OCI-LY7 (cell line): ENCODE measurements around the gene LRRC71. TPM values are rescaled to one million over a fixed set of nuclear protein-coding genes. Genes with fewer than 3 reads are reported as not detected.

Experiments
- BruUV-seq: library from RNA; stranded (reverse); fragments of 400-500 nt; replicated peaks from 2 replicates; lab custom pipeline; 2021; lab: Mats Ljungman, UMichigan
- CTCF ChIA-PET: fragments of 300-600 bp; sonication (Branson Sonifier 250); formaldehyde crosslinking; loops from one replicate; lab custom pipeline; 2022; ENCODE audit warnings: antibody characterized with exemption; ENCODE audit not compliant: unreplicated experiment; lab: Charles Lee
- POLR2A ChIA-PET: fragments of 300-600 bp; sonication (Branson Sonifier 250); formaldehyde crosslinking; loops from one replicate; lab custom pipeline; 2022; ENCODE audit warnings: antibody characterized with exemption; lab: Charles Lee
- DNase-seq: peaks from one replicate; pipeline ENCODE4 v3.0.0-alpha.2; 2015; ENCODE audit warnings: low spot score
- H2AFZ ChIP-seq: fragments of 200-600 bp; sonication (generic), shearing (Covaris generic); 2 replicates; pipeline ENCODE4 v1.6.1; 2014; ENCODE audit warnings: mild to moderate bottlenecking, antibody characterized with exemption, low read length, moderate library complexity
- H3K27ac ChIP-seq: fragments of 200-600 bp; sonication (generic); 2 replicates; pipeline ENCODE4 v1.5.1; 2014; ENCODE audit warnings: mixed run types, low read depth, mild to moderate bottlenecking, moderate library complexity, low read length, inconsistent platforms; ENCODE audit not compliant: poor library complexity, severe bottlenecking
- H3K36me3 ChIP-seq: fragments of 200-600 bp; sonication (generic); 2 replicates; pipeline ENCODE4 v1.6.1; 2014; ENCODE audit warnings: mild to moderate bottlenecking, antibody characterized with exemption, low read length, moderate library complexity, mixed read lengths; ENCODE audit not compliant: insufficient read depth
- H3K4me1 ChIP-seq: fragments of 200-600 bp; sonication (generic); 2 replicates; pipeline ENCODE4 v1.5.1; 2014; ENCODE audit warnings: mild to moderate bottlenecking, low read length; ENCODE audit not compliant: insufficient read depth, poor library complexity, severe bottlenecking
- H3K4me2 ChIP-seq: fragments of 200-600 bp; sonication (generic); 2 replicates; pipeline ENCODE4 v1.6.1; 2014; ENCODE audit warnings: mild to moderate bottlenecking, low read length
- H3K4me3 ChIP-seq: fragments of 200-600 bp; sonication (generic); 2 replicates; pipeline ENCODE4 v1.5.1; 2014; ENCODE audit warnings: mild to moderate bottlenecking, low read depth, low read length; ENCODE audit not compliant: poor library complexity, severe bottlenecking
- H3K79me2 ChIP-seq: fragments of 200-600 bp; sonication (generic); 2 replicates; pipeline ENCODE4 v1.6.1; 2016; ENCODE audit warnings: low read depth, mild to moderate bottlenecking, low read length, moderate library complexity, mixed read lengths; ENCODE audit not compliant: insufficient read depth
- H3K9me2 ChIP-seq: fragments of 200-600 bp; sonication (generic); 2 replicates; pipeline ENCODE4 v1.6.1; 2016; ENCODE audit warnings: mild to moderate bottlenecking, low read length, mixed read lengths; ENCODE audit not compliant: insufficient read depth
- H3K9me3 ChIP-seq: fragments of 200-600 bp; sonication (generic); 2 replicates; pipeline ENCODE4 v1.6.1; 2014; ENCODE audit warnings: mild to moderate bottlenecking, mixed run types, low read length, mixed read lengths
- H4K20me1 ChIP-seq: fragments of 200-600 bp; sonication (generic); 2 replicates; pipeline ENCODE4 v1.6.1; 2014; ENCODE audit warnings: mild to moderate bottlenecking, antibody characterized with exemption, low read length, moderate library complexity, mixed read lengths; ENCODE audit not compliant: insufficient read depth
- CTCF ChIP-seq: fragments of 200-600 bp; sonication (generic); conservative IDR thresholded peaks from 2 replicates; pipeline ENCODE4 v1.5.1; 2014; ENCODE audit warnings: mild to moderate bottlenecking, antibody characterized with exemption, low read length, moderate library complexity, mixed read lengths
- EZH2phosphoT487 ChIP-seq: fragments of 200-600 bp; sonication (generic); IDR thresholded peaks from 2 replicates; pipeline ENCODE4 v1.6.1; 2018; ENCODE audit warnings: low read depth, borderline replicate concordance, mild to moderate bottlenecking, mixed run types, antibody characterized with exemption, low read length, moderate library complexity, mixed read lengths
- intact Hi-C: fragments of 100-400 bp; cut with micrococcal nuclease; formaldehyde crosslinking; loops from one replicate; pipeline ENCODE4 v1.10.0; 2022; ENCODE audit not compliant: unreplicated experiment
- total RNA-seq, 2 experiments: library from RNA; depleted of rRNA in 1 of 2; stranded (reverse); fragments of >200 nt in 1 of 2; shearing (Covaris generic) in 1 of 2; gene quantifications; 2 replicates each; pipeline ENCODE4 v1.2.3, GENCODE V29; 2014 to 2022

The LRRC71 gene
- total RNA-seq, 2 experiments from 2014 or later, result not detected

GRCh38 chr1:156958247-156958714, 37.8 kb downstream of the LRRC71 start:
- TF ChIP-seq CTCF (no peak), EZH2phosphoT487 (no peak)
- CTCF ChIA-PET, result no interaction called here
- no peak overlapping the region for H2AFZ ChIP-seq
- POLR2A ChIA-PET, result no interaction called here
- H3K27ac ChIP-seq, result no peak overlapping the region
- no peaks in the 10 kb centered on the region for H3K36me3 ChIP-seq
- H3K9me2 ChIP-seq, result no peaks in the 10 kb centered on the region
- no peak overlapping the region for H3K4me3 ChIP-seq
- no peaks in the 10 kb centered on the region for H4K20me1 ChIP-seq
- BruUV-seq, result no TSS peak
- intact Hi-C loops, result no loop called here
- DNase-seq, result no peak
- H3K4me2 ChIP-seq, result no peak overlapping the region
- peaks cover 4% of the 10 kb centered on the region for H3K4me1 ChIP-seq
- no peaks in the 10 kb centered on the region for H3K9me3 ChIP-seq
- H3K79me2 ChIP-seq, result no peaks in the 10 kb centered on the region

- POLR2A ChIA-PET, result interaction anchor here (1.1 kb wide), 1 partner anchor 50 kb away, joined by 3 read pairs; no protein-coding TSS in a partner anchor
- TF ChIP-seq EZH2phosphoT487 (no peak), CTCF (no peak)
These were observed 39.0 kb downstream of the LRRC71 start for GRCh38 chr1:156959414-156959813.

GRCh38 chr1:156959925-156960324, 39.5 kb downstream of the LRRC71 start:
- H3K4me3 ChIP-seq, result no peak overlapping the region
- DNase-seq, result no peak
- no peaks in the 10 kb centered on the region for H3K79me2 ChIP-seq
- TF ChIP-seq CTCF, result no peak
- TF ChIP-seq EZH2phosphoT487, result no peak
- H3K9me2 ChIP-seq, result no peaks in the 10 kb centered on the region
- intact Hi-C loops, result loop anchor here (2.0 kb wide), 1 partner anchor 69 kb away; no protein-coding TSS in a partner anchor
- H2AFZ ChIP-seq, result no peak overlapping the region
- H3K4me1 ChIP-seq, result peaks cover 12% of the 10 kb centered on the region
- H3K27ac ChIP-seq, result no peak overlapping the region
- no peaks in the 10 kb centered on the region for H3K9me3 ChIP-seq
- H3K36me3 ChIP-seq, result no peaks in the 10 kb centered on the region
- no peaks in the 10 kb centered on the region for H4K20me1 ChIP-seq
- POLR2A ChIA-PET, result interaction anchor here (1.1 kb wide), 2 partner anchors 11 to 50 kb away, joined by 3 read pairs; no protein-coding TSS in a partner anchor
- CTCF ChIA-PET, result no interaction called here
- BruUV-seq, result no TSS peak
- H3K4me2 ChIP-seq, result no peak overlapping the region

More at GRCh38 chr1:156959414-156959813, 39.0 kb downstream of the LRRC71 start:
- CTCF ChIA-PET, result no interaction called here
- peaks cover 12% of the 10 kb centered on the region for H3K4me1 ChIP-seq
- DNase-seq, result no peak
- H4K20me1 ChIP-seq, result no peaks in the 10 kb centered on the region
- H3K27ac ChIP-seq, result no peak overlapping the region
- H3K79me2 ChIP-seq, result no peaks in the 10 kb centered on the region
- intact Hi-C loops, result no loop called here
- no peaks in the 10 kb centered on the region for H3K9me2 ChIP-seq
- no peak overlapping the region for H2AFZ ChIP-seq
- no peak overlapping the region for H3K4me3 ChIP-seq
- BruUV-seq, result no TSS peak
- no peak overlapping the region for H3K4me2 ChIP-seq
- H3K36me3 ChIP-seq, result no peaks in the 10 kb centered on the region
- no peaks in the 10 kb centered on the region for H3K9me3 ChIP-seq
